Chondrocyte (in vitro differentiated cells): ENCODE results near the gene AXIN1. TPM values are rescaled to one million over a fixed set of nuclear protein-coding genes. Genes with fewer than 3 reads are reported as not detected.
A peak's percentile ranks its signal among the peaks of the same experiment; 100 is the strongest.
"Not testable (repeated sequence)": the region's sequence is repeated elsewhere in the genome, so short reads cannot be mapped to it uniquely, and the experiment has no call there.

Experiments used
- DNase-seq: peaks from one replicate; pipeline ENCODE4 v3.0.0; 2021; ENCODE audit warnings: mixed read lengths, low spot score
- H3K27ac Mint-ChIP-seq: one replicate; pipeline ENCODE4 v1.8.0; 2021; ENCODE audit warnings: mild to moderate bottlenecking, moderate library complexity, mixed read lengths; ENCODE audit not compliant: unreplicated experiment
- H3K27me3 Mint-ChIP-seq: 2 replicates; pipeline ENCODE4 v1.8.0; 2021; ENCODE audit warnings: low read depth, mixed read lengths
- H3K36me3 Mint-ChIP-seq: 2 replicates; pipeline ENCODE4 v1.8.0; 2021; ENCODE audit warnings: low read depth, mixed read lengths
- H3K4me1 Mint-ChIP-seq: 2 replicates; pipeline ENCODE4 v1.8.0; 2021; ENCODE audit warnings: low read depth, mild to moderate bottlenecking, mixed read lengths
- H3K4me3 Mint-ChIP-seq: one replicate; pipeline ENCODE4 v1.8.0; 2021; ENCODE audit warnings: mild to moderate bottlenecking, moderate library complexity, mixed read lengths; ENCODE audit not compliant: unreplicated experiment
- H3K9me3 Mint-ChIP-seq: 2 replicates; pipeline ENCODE4 v1.8.0; 2021; ENCODE audit warnings: low read depth, mixed read lengths
- total RNA-seq: library from RNA; stranded (reverse); gene quantifications from 3 replicates; pipeline ENCODE4 v1.2.1, GENCODE V29; 2021
- TF ChIP-seq, protein P1 (sequence below): fragments of 200-600 bp; sonication (generic); IDR thresholded peaks from 2 replicates; pipeline ENCODE4 v1.5.0; 2021; ENCODE audit warnings: antibody characterized with exemption, mild to moderate bottlenecking, moderate library complexity

The AXIN1 gene
- total RNA-seq, 1 donor from 2014 or later: 27.2 TPM

DNA sequence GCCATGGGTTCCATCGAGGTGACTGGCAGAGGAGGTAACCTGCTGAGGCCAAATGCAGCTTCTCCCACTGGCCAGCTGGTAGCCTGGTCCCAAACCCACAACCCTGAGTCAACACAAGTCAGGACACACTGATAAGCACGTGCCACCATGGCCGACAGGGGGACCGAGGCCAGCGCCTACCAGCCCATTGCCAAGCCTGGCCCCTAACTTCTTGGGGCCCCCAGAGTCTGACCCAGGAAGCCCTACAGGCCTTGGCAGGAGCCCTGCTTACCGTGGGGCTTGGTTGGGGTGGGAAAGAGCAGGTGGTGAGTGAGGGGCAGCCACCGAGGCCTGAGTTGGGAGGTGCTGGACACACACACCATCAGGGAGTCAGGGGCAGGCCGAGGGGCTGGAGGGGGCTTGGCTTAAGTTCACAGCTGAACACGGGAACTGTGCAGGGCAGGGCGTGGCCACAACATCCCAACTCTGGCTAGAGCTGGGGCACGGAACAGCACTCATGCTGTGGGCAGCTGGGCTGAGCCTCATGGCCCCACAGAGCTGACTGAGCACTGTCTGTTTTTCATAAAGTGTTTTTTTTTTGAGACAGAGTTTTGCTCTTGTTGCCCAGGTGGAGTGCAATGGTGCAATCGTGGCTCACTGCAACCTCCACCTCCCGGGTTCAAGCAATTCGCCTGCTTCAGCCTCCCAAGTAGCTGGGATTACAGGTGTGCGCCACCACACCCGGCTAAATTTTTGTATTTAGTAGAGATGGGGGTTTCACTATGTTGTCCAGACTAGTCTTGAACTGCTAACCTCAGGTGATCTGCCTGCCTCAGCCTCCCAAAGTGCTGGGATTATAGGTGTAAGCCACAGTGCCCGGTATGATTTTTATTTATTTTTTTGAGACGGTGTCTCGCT is 12.3 kb upstream of the AXIN1 start:
- no peaks in the 10 kb centered on the region for H3K27me3 Mint-ChIP-seq
- TF ChIP-seq, protein P1, sequence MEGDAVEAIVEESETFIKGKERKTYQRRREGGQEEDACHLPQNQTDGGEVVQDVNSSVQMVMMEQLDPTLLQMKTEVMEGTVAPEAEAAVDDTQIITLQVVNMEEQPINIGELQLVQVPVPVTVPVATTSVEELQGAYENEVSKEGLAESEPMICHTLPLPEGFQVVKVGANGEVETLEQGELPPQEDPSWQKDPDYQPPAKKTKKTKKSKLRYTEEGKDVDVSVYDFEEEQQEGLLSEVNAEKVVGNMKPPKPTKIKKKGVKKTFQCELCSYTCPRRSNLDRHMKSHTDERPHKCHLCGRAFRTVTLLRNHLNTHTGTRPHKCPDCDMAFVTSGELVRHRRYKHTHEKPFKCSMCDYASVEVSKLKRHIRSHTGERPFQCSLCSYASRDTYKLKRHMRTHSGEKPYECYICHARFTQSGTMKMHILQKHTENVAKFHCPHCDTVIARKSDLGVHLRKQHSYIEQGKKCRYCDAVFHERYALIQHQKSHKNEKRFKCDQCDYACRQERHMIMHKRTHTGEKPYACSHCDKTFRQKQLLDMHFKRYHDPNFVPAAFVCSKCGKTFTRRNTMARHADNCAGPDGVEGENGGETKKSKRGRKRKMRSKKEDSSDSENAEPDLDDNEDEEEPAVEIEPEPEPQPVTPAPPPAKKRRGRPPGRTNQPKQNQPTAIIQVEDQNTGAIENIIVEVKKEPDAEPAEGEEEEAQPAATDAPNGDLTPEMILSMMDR: no peak
- DNase-seq: no peak
- no peak overlapping the region for H3K4me3 Mint-ChIP-seq
- no peak overlapping the region for H3K27ac Mint-ChIP-seq
- H3K36me3 Mint-ChIP-seq: peaks cover 5% of the 10 kb centered on the region
- H3K4me1 Mint-ChIP-seq: peaks cover 5% of the 10 kb centered on the region
- no peaks in the 10 kb centered on the region for H3K9me3 Mint-ChIP-seq

GRCh38 chr16:363766-364490 is 11.4 kb upstream of the AXIN1 start:
- TF ChIP-seq, protein P1: no peak
- H3K36me3 Mint-ChIP-seq: peaks cover 5% of the 10 kb centered on the region
- no peaks in the 10 kb centered on the region for H3K27me3 Mint-ChIP-seq
- no peak overlapping the region for H3K27ac Mint-ChIP-seq
- H3K4me1 Mint-ChIP-seq: peaks cover 4% of the 10 kb centered on the region
- peak; percentile 86 for DNase-seq
- no peak overlapping the region for H3K4me3 Mint-ChIP-seq
- no peaks in the 10 kb centered on the region for H3K9me3 Mint-ChIP-seq

DNA sequence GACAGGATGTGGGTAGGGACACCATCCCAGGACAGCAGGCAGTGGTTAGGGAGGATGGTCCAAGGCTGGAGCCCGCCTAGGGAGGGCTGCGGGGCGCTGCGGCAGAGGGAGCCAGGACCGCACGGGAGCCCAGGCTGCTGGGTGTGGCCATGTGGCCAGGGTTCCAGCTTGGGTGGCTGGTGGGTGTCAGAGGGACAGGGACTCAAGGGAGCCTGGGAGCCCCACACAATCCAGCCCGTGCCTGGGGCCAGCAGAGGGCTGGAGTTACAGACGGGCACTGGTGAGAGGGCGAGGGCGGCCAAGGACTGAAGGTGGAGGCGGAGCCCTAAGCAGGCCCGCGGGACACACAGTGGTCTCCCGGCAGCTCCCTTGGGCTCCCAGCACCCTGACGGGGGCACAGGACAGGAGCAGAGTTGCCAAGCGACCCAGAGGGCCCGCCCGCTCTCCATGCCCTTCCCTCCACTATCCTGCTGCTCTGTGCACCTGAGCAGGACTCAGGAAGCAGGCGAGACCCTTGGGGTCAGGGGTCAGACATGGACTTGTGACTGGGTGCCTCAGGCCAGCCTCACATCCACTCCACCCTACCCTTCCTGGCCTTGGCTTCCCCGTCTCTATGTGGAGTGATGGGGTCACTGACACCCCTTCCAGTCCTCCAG is 10.7 kb upstream of the AXIN1 start:
- TF ChIP-seq, protein P1: no peak
- Mint-ChIP-seq H3K9me3 (no peaks in the 10 kb centered on the region), H3K36me3 (peaks cover 5% of the 10 kb centered on the region), H3K27me3 (no peaks in the 10 kb centered on the region), H3K4me1 (peaks cover 4% of the 10 kb centered on the region), H3K27ac (no peak overlapping the region), H3K4me3 (no peak overlapping the region)
- DNase-seq: peak; percentile 92

DNA sequence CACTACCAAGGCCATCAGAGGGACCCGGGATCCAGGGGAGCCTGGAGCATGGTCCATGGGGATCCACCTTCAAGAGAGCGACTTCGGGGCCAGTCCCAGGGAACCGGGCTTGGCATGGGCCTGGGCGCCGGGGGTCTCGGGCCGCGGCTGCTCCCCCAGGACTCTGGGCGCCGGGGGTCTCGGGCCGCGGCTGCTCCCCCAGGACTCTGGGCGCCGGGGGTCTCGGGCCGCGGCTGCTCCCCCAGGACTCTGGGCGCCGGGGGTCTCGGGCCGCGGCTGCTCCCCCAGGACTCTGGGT is 10.1 kb upstream of the AXIN1 start:
- H3K27me3 Mint-ChIP-seq, H3K4me3 Mint-ChIP-seq, H3K9me3 Mint-ChIP-seq, H3K4me1 Mint-ChIP-seq, H3K27ac Mint-ChIP-seq, DNase-seq, H3K36me3 Mint-ChIP-seq: not testable (repeated sequence)

- Mint-ChIP-seq H3K4me1 (peaks cover 4% of the 10 kb centered on the region), H3K27me3 (no peaks in the 10 kb centered on the region), H3K36me3 (peaks cover 2% of the 10 kb centered on the region), H3K4me3 (no peak overlapping the region), H3K27ac (no peak overlapping the region), H3K9me3 (no peaks in the 10 kb centered on the region)
- no peak for DNase-seq
- TF ChIP-seq, protein P1: peak; percentile 86
Observed at GRCh38 chr16:361872-362701, 9.6 kb upstream of the AXIN1 start.
